ENCODE measurements around the gene ANKIB1. TPM values are rescaled to one million over a fixed set of nuclear protein-coding genes. Genes with fewer than 3 reads are reported as not detected.

Gene ANKIB1
- total RNA-seq, 1 experiment from 2014 or later, result 83.8 TPM

DNA sequence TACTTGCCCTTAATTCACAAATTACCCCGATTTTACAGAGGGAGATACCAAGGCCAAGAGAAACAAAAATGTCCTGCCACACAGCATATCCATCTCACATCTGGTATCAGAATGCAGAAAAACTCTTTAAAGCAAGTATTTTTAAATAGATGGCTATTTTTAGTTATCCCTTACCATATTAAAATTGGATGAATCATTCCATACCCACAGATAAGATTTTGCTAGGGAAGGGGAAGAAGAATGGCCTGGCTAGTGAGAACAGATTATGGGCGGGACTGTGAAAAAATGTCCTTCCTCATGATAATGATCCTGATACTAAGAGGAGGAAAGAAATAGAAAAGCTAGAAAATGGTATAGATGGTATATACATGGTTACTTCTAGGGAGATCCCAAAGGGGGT lies 121.0 kb downstream of the ANKIB1 start:
- ChIA-PET CTCF (no interaction called here), POLR2A (no interaction called here)
- no peak for DNase-seq (ENCODE audit: low read depth, low spot score)
- Histone ChIP-seq H3K4me1 (ENCODE audit: control insufficient read depth, insufficient read depth, low read length) (no peaks in the 10 kb centered on the region), H3K36me3 (ENCODE audit: control insufficient read depth, insufficient read depth, low read length) (peaks cover 2% of the 10 kb centered on the region; the same call in 1 of the 2 replicates), H3K27me3 (ENCODE audit: control insufficient read depth, insufficient read depth, low read length) (no peaks in the 10 kb centered on the region), H3K27ac (ENCODE audit: low read length) (no peak overlapping the region), H3K9me3 (ENCODE audit: control insufficient read depth, insufficient read depth, low read depth, low read length) (no peaks in the 10 kb centered on the region), H3K4me3 (ENCODE audit: low read depth in 2 of 2, low read length in 2 of 2) (no peak overlapping the region)
- TF ChIP-seq POLR2AphosphoS5 (IDR thresholded peaks at IDR 0.05; ENCODE audit: low read depth, low read length), result no peak
- TF ChIP-seq TCF7L2 (IDR thresholded peaks at IDR 0.05; ENCODE audit: low read depth, low read length), result no peak
- ATAC-seq, result no peak
- BruUV-seq (replicated peaks), result no TSS peak
- intact Hi-C loops (cut with micrococcal nuclease; ENCODE audit: unreplicated experiment) (no loop called here), in situ Hi-C loops (cut with HindIII; ENCODE audit: low pct_unique_long_range_greater_than_20kb, low sequenced_read_pairs) (no loop called here)

DNA sequence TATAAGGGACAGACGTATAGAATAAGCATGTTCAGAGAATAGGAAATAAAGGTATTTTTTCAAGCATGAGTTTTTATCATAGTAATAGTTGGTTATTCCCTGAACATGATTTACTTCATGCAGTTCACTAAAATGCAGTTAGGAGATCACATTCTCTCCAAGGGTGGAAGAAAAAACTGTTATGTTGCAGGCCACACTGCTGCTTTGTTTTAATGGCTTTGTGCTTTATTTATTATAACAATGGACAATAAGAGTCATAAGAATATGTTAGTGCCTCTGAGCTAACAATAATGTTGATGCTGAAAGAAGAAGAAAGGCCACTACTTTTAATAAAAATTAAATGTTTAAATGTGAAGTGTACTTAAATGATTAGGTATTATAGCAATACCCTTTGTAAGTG lies 123.0 kb downstream of the ANKIB1 start:
- ChIA-PET POLR2A (no interaction called here), CTCF (no interaction called here)
- Histone ChIP-seq H3K36me3 (ENCODE audit: control insufficient read depth, insufficient read depth, low read length) (peaks cover 4% of the 10 kb centered on the region; the same call in 1 of the 2 replicates), H3K9me3 (ENCODE audit: control insufficient read depth, insufficient read depth, low read depth, low read length) (no peaks in the 10 kb centered on the region), H3K27ac (ENCODE audit: low read length) (no peak overlapping the region), H3K4me3 (ENCODE audit: low read depth in 2 of 2, low read length in 2 of 2) (no peak overlapping the region), H3K4me1 (ENCODE audit: control insufficient read depth, insufficient read depth, low read length) (no peaks in the 10 kb centered on the region), H3K27me3 (ENCODE audit: control insufficient read depth, insufficient read depth, low read length) (no peaks in the 10 kb centered on the region)
- DNase-seq (ENCODE audit: low read depth, low spot score) (no peak), ATAC-seq (no peak)
- no TSS peak for BruUV-seq (replicated peaks)
- intact Hi-C loops (cut with micrococcal nuclease; ENCODE audit: unreplicated experiment), result no loop called here
- no peak for TF ChIP-seq SIN3A (IDR thresholded peaks at IDR 0.05; ENCODE audit: borderline replicate concordance, insufficient read depth, low read depth, low read length)
- TF ChIP-seq, protein P1, sequence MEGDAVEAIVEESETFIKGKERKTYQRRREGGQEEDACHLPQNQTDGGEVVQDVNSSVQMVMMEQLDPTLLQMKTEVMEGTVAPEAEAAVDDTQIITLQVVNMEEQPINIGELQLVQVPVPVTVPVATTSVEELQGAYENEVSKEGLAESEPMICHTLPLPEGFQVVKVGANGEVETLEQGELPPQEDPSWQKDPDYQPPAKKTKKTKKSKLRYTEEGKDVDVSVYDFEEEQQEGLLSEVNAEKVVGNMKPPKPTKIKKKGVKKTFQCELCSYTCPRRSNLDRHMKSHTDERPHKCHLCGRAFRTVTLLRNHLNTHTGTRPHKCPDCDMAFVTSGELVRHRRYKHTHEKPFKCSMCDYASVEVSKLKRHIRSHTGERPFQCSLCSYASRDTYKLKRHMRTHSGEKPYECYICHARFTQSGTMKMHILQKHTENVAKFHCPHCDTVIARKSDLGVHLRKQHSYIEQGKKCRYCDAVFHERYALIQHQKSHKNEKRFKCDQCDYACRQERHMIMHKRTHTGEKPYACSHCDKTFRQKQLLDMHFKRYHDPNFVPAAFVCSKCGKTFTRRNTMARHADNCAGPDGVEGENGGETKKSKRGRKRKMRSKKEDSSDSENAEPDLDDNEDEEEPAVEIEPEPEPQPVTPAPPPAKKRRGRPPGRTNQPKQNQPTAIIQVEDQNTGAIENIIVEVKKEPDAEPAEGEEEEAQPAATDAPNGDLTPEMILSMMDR (IDR thresholded peaks at IDR 0.05), result no peak
- in situ Hi-C loops (cut with HindIII; ENCODE audit: low pct_unique_long_range_greater_than_20kb, low sequenced_read_pairs), result no loop called here

DNA sequence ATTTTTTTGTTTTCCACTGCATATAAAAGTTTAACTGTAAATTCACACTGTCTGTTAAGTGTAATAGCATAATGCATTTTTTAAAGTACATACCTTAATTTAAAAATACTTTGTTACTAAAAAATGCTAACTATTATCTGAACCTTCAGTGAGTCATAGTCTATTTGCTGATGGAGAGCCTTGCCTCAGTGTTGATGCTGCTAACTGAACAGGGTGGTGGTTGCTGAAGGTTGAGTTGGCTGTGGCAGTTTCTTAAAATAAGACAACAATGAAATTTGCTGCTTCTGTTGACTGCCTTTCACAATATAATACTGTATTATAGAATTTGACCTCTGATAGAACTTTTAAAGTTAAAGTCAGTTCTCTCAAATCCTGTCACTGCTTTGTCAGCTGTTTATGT lies 129.2 kb downstream of the ANKIB1 start:
- H3K4me1 ChIP-seq (ENCODE audit: control insufficient read depth, insufficient read depth, low read length), result no peaks in the 10 kb centered on the region
- no peak for DNase-seq (ENCODE audit: low read depth, low spot score)
- H3K27ac ChIP-seq (ENCODE audit: low read length), result no peak overlapping the region
- in situ Hi-C loops (cut with HindIII; ENCODE audit: low pct_unique_long_range_greater_than_20kb, low sequenced_read_pairs), result no loop called here
- no peaks in the 10 kb centered on the region for H3K27me3 ChIP-seq (ENCODE audit: control insufficient read depth, insufficient read depth, low read length)
- no peak overlapping the region for H3K4me3 ChIP-seq (ENCODE audit: low read depth in 2 of 2, low read length in 2 of 2)
- ATAC-seq, result no peak
- H3K9me3 ChIP-seq (ENCODE audit: control insufficient read depth, insufficient read depth, low read depth, low read length), result no peaks in the 10 kb centered on the region
- TF ChIP-seq, protein P2, sequence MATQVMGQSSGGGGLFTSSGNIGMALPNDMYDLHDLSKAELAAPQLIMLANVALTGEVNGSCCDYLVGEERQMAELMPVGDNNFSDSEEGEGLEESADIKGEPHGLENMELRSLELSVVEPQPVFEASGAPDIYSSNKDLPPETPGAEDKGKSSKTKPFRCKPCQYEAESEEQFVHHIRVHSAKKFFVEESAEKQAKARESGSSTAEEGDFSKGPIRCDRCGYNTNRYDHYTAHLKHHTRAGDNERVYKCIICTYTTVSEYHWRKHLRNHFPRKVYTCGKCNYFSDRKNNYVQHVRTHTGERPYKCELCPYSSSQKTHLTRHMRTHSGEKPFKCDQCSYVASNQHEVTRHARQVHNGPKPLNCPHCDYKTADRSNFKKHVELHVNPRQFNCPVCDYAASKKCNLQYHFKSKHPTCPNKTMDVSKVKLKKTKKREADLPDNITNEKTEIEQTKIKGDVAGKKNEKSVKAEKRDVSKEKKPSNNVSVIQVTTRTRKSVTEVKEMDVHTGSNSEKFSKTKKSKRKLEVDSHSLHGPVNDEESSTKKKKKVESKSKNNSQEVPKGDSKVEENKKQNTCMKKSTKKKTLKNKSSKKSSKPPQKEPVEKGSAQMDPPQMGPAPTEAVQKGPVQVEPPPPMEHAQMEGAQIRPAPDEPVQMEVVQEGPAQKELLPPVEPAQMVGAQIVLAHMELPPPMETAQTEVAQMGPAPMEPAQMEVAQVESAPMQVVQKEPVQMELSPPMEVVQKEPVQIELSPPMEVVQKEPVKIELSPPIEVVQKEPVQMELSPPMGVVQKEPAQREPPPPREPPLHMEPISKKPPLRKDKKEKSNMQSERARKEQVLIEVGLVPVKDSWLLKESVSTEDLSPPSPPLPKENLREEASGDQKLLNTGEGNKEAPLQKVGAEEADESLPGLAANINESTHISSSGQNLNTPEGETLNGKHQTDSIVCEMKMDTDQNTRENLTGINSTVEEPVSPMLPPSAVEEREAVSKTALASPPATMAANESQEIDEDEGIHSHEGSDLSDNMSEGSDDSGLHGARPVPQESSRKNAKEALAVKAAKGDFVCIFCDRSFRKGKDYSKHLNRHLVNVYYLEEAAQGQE (IDR thresholded peaks at IDR 0.05; ENCODE audit: insufficient read depth in 1 of 2, low read depth in 2 of 2, low read length in 1 of 2), result no peak
- TF ChIP-seq TCF7L2 (IDR thresholded peaks at IDR 0.05; ENCODE audit: low read depth, low read length) (no peak), POLR2AphosphoS5 (IDR thresholded peaks at IDR 0.05; ENCODE audit: low read depth, low read length) (no peak), SIN3A (IDR thresholded peaks at IDR 0.05; ENCODE audit: borderline replicate concordance, insufficient read depth, low read depth, low read length) (no peak)
- TF ChIP-seq, protein P1 (IDR thresholded peaks at IDR 0.05), result no peak
- CTCF ChIA-PET, result no interaction called here
- BruUV-seq (replicated peaks), result no TSS peak
- POLR2A ChIA-PET, result no interaction called here
- intact Hi-C loops (cut with micrococcal nuclease; ENCODE audit: unreplicated experiment), result no loop called here
- peaks cover 6% of the 10 kb centered on the region; the same call in 1 of the 2 replicates for H3K36me3 ChIP-seq (ENCODE audit: control insufficient read depth, insufficient read depth, low read length)
